Measurements from ENCODE around the gene DTD2. TPM values are rescaled to one million over a fixed set of nuclear protein-coding genes. Genes with fewer than 3 reads are reported as not detected.
A peak's percentile ranks its signal among the peaks of the same experiment; 100 is the strongest.
"Not testable (repeated sequence)": the region's sequence is repeated elsewhere in the genome, so short reads cannot be mapped to it uniquely, and the experiment has no call there.

The DTD2 gene
- total RNA-seq, 2 experiments from 2014 or later = 17.5 to 21.6 TPM

DNA sequence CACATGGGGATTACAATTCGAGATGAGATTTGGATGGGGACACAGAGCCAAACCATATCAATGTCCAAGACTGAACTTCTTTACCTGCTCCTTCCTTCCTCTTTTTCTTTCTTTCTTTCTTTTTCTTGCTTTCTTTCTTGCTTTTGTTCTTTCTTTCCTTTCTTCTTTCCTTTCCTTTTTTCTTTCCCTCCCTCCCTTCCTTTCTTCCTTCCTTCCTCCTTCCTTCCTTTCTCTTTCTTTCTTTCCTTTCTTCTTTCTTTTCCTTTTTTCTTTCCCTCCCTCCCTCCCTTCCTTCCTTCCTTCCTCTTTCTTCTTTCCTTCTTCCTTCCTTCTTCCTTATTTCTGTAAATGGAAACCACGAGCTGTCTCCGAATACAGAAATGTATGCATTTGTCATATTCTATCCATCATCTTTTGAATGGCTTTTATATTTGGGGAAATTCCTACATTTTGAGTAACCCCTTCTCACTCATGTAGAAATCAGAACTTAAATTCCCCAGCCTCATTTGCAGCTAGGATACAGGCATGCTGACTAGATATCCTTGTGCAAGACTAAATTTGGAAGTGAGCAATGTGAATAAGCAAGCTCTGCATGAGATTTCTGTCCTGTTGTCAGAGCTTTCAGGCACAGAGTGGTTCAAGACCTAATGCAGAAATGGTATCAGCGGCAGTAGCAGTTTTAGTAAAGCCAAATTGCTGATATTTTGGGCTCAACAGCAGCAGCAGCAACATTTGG is 19.0 kb upstream of the DTD2 start:
- peaks cover 8% of the 10 kb centered on the region for H3K27me3 Mint-ChIP-seq
- ChIA-PET CTCF (interaction anchor here (0.8 kb wide), 1 partner anchor 27 kb away, joined by 3 read pairs; no protein-coding TSS in a partner anchor), POLR2A (no interaction called here)
- no peaks in the 10 kb centered on the region for H3K4me1 Mint-ChIP-seq
- ATAC-seq (no peak), DNase-seq (no peak)
- no peak overlapping the region for H3K4me3 Mint-ChIP-seq
- no peaks in the 10 kb centered on the region for H3K9me3 Mint-ChIP-seq (ENCODE audit: low read depth)
- H3K27ac Mint-ChIP-seq = no peak overlapping the region
- intact Hi-C loops (cut with DNase I, micrococcal nuclease) = no loop called here
- H3K36me3 Mint-ChIP-seq (ENCODE audit: low read depth) = no peaks in the 10 kb centered on the region

DNA sequence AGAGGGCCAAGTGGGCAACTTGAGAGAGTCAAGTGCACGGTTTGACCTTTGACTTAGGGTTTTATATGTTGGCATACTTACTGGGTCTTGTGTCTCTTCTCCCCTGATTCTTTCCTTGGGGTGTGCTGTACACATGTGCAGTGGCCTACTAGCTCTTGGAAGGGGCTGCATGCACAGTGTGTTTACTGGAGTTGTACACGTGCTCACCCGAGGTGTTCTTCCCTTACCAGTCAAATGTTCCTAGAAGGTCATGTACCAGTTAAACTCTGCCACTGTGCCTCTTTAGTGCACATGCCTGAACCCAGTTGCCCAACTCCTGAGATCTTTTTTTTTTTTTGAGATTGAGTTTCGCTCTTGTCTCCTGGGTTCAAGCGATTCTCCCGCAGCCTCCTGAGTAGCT is 9.2 kb upstream of the DTD2 start:
- Mint-ChIP-seq H3K4me1 (no peaks in the 10 kb centered on the region), H3K4me3 (no peak overlapping the region), H3K27ac (no peak overlapping the region), H3K36me3 (ENCODE audit: low read depth) (no peaks in the 10 kb centered on the region), H3K27me3 (no peaks in the 10 kb centered on the region), H3K9me3 (ENCODE audit: low read depth) (no peaks in the 10 kb centered on the region)
- intact Hi-C loops (cut with DNase I, micrococcal nuclease) = no loop called here
- no peak for ATAC-seq
- DNase-seq = no peak
- ChIA-PET POLR2A (no interaction called here), CTCF (no interaction called here)

DNA sequence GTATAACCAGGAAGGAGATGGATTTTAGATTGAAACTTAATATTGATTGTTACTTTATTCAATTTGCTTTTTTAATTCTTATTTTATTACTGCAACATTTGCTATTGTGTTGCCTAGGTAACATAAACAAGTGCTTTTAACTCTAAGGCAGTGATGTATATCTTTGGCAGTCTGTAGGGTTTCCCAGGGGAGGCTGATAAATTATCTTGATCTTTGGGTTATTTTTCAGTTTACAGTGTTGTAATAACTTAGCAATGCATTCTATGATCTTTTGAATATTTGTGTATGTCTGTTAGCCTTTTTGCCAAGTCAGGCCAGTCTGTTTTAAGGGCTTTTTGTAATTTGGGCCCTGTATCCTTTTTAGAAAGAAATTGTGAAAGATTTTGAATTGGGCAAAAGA is 7.8 kb upstream of the DTD2 start:
- Mint-ChIP-seq H3K4me3 (no peak overlapping the region), H3K27ac (no peak overlapping the region), H3K27me3 (peaks cover 2% of the 10 kb centered on the region), H3K36me3 (ENCODE audit: low read depth) (no peaks in the 10 kb centered on the region), H3K9me3 (ENCODE audit: low read depth) (no peaks in the 10 kb centered on the region), H3K4me1 (no peaks in the 10 kb centered on the region)
- ChIA-PET CTCF (no interaction called here), POLR2A (no interaction called here)
- intact Hi-C loops (cut with DNase I, micrococcal nuclease) = no loop called here
- no peak for DNase-seq
- no peak for ATAC-seq

DNA sequence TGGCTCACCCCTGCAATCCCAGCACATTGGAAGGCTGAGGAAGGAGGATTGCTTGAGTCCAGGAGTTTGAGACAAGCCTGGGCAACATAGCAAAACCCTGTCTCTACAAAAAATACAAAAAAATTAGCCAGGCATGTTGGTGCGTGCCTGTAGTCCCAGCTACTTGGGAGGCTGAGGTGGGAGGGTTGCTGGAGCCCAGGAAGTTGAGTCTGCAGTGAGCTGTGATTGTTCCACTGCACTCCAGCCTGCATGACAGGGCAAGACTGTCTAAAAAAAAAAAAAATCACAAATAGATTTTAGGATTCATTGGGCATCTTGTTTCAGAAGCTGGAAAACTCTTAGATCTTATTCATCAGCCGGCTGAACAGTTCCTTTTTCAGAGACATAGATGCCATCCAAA is 5.1 kb upstream of the DTD2 start:
- ATAC-seq; H3K36me3 Mint-ChIP-seq (ENCODE audit: low read depth); intact Hi-C loops (cut with DNase I, micrococcal nuclease); H3K9me3 Mint-ChIP-seq (ENCODE audit: low read depth); H3K27ac Mint-ChIP-seq; H3K4me3 Mint-ChIP-seq; H3K27me3 Mint-ChIP-seq; DNase-seq: not testable (repeated sequence)
- POLR2A ChIA-PET = interaction anchor here (0.6 kb wide), 1 partner anchor 444 kb away, joined by 3 read pairs; no protein-coding TSS in a partner anchor
- H3K4me1 Mint-ChIP-seq = peaks cover 11% of the 10 kb centered on the region
- CTCF ChIA-PET = interaction anchor here (0.6 kb wide), 1 partner anchor 44 kb away, joined by 3 read pairs; no protein-coding TSS in a partner anchor

DNA sequence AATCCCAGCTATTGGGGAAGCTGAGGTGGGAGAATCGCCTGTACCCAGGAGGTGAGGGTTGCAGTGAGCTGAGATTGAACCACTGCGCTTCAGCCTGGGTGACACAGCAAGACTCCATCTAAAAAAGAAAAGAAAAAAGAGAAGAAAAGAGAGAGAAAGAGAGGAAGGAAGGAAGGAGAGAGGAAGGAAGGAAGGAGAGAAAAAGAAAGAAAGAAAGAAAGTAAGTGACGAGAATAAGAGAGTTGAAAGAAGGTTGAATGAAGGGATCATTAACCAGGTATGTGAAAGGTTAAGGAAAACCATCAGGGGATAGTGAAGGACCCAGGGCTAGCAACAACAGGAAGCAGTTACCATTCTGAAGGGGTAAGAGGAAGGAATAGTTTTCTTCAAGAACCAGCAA is 4.2 kb upstream of the DTD2 start:
- Mint-ChIP-seq H3K27ac (no peak overlapping the region), H3K4me1 (peaks cover 11% of the 10 kb centered on the region), H3K9me3 (ENCODE audit: low read depth) (no peaks in the 10 kb centered on the region), H3K27me3 (peaks cover 2% of the 10 kb centered on the region), H3K36me3 (ENCODE audit: low read depth) (no peaks in the 10 kb centered on the region), H3K4me3 (no peak overlapping the region)
- POLR2A ChIA-PET = no interaction called here
- ATAC-seq (no peak), DNase-seq (no peak)
- CTCF ChIA-PET = no interaction called here
- intact Hi-C loops (cut with DNase I, micrococcal nuclease) = no loop called here

DNA sequence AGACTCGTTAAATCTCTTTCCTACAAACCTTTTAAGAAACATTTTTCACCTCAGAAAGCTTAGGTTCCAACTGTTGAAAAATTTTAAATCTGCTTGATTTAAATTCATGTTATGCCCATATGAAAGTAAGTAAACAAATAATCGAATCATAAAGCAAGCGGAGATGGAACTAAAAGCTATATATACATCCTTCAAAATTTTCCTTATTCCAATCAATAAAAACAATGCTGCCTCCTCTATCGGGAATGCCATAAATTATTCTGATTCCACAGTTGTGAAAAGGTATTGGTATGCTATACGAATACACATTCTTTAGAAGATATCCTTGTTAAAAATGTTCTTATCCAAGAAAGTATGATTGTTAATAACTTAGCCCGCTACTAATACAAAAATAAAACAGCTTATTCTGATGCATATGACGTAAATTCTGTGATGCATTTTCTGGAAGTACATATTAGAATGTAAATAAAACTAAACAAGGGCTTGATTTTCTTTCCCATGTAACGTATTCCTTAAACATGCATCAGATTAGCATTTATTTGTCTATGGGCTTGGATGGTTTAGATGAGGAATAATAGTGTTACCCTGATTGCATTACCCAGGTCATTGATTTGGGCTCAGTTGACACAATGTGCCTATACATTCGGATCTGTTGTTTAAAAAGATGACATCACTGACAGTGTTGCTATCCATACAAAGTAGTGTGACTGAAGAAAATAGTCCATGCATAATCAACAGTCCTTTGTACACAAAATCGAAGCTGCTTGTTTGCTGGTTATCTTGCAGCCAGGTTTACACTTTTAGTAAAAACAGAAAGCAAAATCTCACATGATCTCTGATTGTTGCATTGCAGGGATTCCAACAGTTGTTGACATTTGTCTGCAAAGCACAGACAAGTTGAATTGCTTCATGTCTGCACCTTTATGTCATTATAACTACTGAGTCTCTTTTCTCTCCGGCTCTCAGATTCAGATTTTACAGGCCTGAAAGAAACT is 656 bp upstream of the DTD2 start:
- DNase-seq (no peak), ATAC-seq (no peak)
- POLR2A ChIA-PET = interaction anchor here (0.5 to 1.4 kb wide), 3 partner anchors 10 to 70 kb away, joined by 3 to 9 read pairs (median 6); partner anchors contain the start of gene HEATR5A
- H3K4me1 Mint-ChIP-seq = peaks cover 22% of the 10 kb centered on the region
- no peaks in the 10 kb centered on the region for H3K9me3 Mint-ChIP-seq (ENCODE audit: low read depth)
- intact Hi-C loops (cut with DNase I, micrococcal nuclease) = loop anchor here (1.0 to 5.0 kb wide), 13 partner anchors 37 to 899 kb away; partner anchors contain the start of genes ARHGAP5 (in 2 of the 2), HEATR5A (in 2 of the 2), NUBPL (in 2 of the 2) and RNU6-8 (in 2 of the 2)
- H3K27ac Mint-ChIP-seq = peak overlapping the region; percentile 95
- H3K4me3 Mint-ChIP-seq = peak overlapping the region; percentile 98
- CTCF ChIA-PET = interaction anchor here (0.6 to 2.6 kb wide), 10 partner anchors 8 to 895 kb away, joined by 3 to 6 read pairs (median 3); partner anchors contain the start of gene HEATR5A
- H3K27me3 Mint-ChIP-seq = peaks cover 2% of the 10 kb centered on the region
- peaks cover 4% of the 10 kb centered on the region for H3K36me3 Mint-ChIP-seq (ENCODE audit: low read depth)

DNA sequence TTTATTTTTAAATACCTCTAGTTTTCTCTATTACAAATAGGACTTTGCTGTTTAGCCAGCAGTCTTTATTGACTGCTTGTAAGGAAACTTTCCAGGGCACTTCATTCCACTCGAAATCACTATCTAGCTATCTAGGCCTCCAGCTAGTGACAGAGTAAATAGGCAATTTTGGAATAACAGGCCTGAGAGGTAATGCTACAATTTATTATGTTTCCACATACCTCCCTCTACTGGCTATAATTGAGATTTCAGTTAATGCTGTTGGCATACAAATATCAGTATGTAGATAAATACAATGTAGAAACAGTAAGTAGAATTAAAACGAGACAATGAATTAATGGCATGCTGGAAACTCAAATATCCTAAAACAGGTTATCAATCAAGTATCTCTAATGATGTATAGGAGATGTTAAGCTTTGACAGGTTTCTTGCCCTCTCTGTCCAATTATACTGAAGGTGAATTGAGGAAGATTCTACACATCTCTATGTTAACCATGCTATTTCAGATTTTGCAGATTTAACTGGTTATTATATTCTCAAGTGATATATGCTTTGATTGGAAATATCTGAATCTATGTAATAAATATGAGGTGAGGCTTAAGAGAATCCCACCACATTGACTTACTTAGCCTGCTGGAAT is 7.2 kb downstream of the DTD2 start:
- no peak for ATAC-seq

DNA sequence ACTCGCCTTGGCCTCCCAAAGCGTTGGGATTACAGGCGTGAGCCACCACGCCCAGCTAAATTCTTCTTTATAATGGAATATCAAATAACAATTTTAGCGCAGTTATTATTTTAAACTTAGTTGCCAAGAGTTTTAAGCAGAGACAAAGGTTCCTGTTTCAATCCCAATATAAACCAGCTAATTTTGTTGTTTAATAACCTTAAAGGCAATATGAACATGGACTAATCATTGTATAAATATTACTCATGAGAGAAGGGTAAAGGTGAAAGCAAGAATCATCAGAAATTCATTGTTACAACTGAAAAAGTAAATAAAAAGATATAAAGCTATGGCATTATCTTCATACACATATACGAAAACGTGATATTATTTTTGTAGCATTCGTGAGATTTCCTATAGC is 8.2 kb downstream of the DTD2 start:
- ChIA-PET POLR2A (no interaction called here), CTCF (interaction anchor here (0.6 to 2.4 kb wide), 16 partner anchors 10 to 1111 kb away, joined by 3 to 19 read pairs (median 4); partner anchors contain the start of genes HEATR5A and HECTD1)
- ATAC-seq (no peak), DNase-seq (no peak)
- Mint-ChIP-seq H3K27me3 (no peaks in the 10 kb centered on the region), H3K27ac (no peak overlapping the region), H3K9me3 (ENCODE audit: low read depth) (peaks cover under 1% of the 10 kb centered on the region), H3K4me3 (no peak overlapping the region), H3K4me1 (no peaks in the 10 kb centered on the region), H3K36me3 (ENCODE audit: low read depth) (peaks cover 25% of the 10 kb centered on the region)
- intact Hi-C loops (cut with DNase I, micrococcal nuclease) = loop anchor here in 1 of 2 experiments (5.0 kb wide), 2 partner anchors 72 to 177 kb away; no protein-coding TSS in a partner anchor

More for the DNA sequence above, 7.2 kb downstream of the DTD2 start:
- CTCF ChIA-PET = interaction anchor here (0.5 to 2.4 kb wide), 14 partner anchors 9 to 805 kb away, joined by 3 to 19 read pairs (median 4); partner anchors contain the start of genes HEATR5A and HECTD1
- Mint-ChIP-seq H3K4me3 (no peak overlapping the region), H3K4me1 (peaks cover 5% of the 10 kb centered on the region), H3K27ac (no peak overlapping the region), H3K9me3 (ENCODE audit: low read depth) (no peaks in the 10 kb centered on the region), H3K27me3 (no peaks in the 10 kb centered on the region), H3K36me3 (ENCODE audit: low read depth) (peaks cover 25% of the 10 kb centered on the region)
- intact Hi-C loops (cut with DNase I, micrococcal nuclease) = loop anchor here in 1 of 2 experiments (5.0 kb wide), 2 partner anchors 73 to 178 kb away; no protein-coding TSS in a partner anchor
- DNase-seq = no peak
- POLR2A ChIA-PET = no interaction called here

DNA sequence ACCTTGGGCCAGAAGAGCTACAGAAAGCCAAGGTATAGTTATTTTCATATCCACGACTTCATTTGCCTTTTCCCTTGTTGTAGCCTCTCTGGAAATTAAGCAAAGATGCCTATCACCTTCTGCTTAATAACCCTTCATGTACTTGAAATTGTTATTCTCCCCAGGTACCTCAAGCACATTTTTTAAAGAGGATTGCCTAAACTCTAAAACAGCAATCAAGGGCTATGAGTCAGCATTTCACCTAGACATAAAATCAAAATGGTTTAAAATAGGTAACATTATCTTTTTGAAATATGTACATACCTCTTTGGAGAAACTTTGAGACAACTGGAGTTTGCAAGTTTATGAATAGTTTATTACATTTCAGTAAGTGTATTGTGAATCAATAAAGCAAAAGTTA is 11.6 kb downstream of the DTD2 start:
- no peak for DNase-seq
- Mint-ChIP-seq H3K4me1 (no peaks in the 10 kb centered on the region), H3K27me3 (no peaks in the 10 kb centered on the region), H3K9me3 (ENCODE audit: low read depth) (peaks cover 3% of the 10 kb centered on the region), H3K36me3 (ENCODE audit: low read depth) (peaks cover 14% of the 10 kb centered on the region), H3K27ac (no peak overlapping the region), H3K4me3 (no peak overlapping the region)
- ChIA-PET POLR2A (no interaction called here), CTCF (interaction anchor here (0.6 to 2.0 kb wide), 3 partner anchors 10 to 121 kb away, joined by 3 to 5 read pairs (median 3); no protein-coding TSS in a partner anchor)
- ATAC-seq = no peak
- intact Hi-C loops (cut with DNase I, micrococcal nuclease) = loop anchor here in 1 of 2 experiments (5.0 kb wide), 2 partner anchors 68 to 173 kb away; no protein-coding TSS in a partner anchor

DNA sequence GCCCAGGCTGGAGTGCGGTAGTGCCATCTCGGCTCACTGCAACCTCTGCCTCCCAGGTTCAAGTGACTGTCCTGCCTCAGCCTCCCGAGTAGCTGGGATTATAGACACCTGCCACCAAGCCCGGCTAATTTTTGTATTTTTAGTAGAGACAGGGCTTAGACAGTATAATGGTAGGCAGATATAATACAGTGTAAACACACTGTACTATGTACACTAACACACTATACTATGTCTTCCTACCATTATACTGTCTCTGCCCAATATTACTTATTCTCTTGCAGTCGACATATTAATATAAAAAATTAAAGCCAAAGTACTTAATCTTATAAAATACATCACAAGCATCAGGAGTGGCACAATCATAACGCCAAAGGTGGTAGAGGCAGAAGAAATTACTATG is 15.0 kb downstream of the DTD2 start:
- DNase-seq (no peak), ATAC-seq (no peak)
- H3K4me3 Mint-ChIP-seq = no peak overlapping the region
- intact Hi-C loops (cut with DNase I, micrococcal nuclease) = no loop called here
- ChIA-PET POLR2A (no interaction called here), CTCF (no interaction called here)
- H3K9me3 Mint-ChIP-seq (ENCODE audit: low read depth) = peaks cover 6% of the 10 kb centered on the region
- no peaks in the 10 kb centered on the region for H3K27me3 Mint-ChIP-seq
- H3K36me3 Mint-ChIP-seq (ENCODE audit: low read depth) = peaks cover 23% of the 10 kb centered on the region
- no peak overlapping the region for H3K27ac Mint-ChIP-seq
- H3K4me1 Mint-ChIP-seq = no peaks in the 10 kb centered on the region

Data from activated CD4-positive, alpha-beta T cell treated with anti-CD3 and anti-CD28 coated beads for 36 hours (primary cell).